ENCODE measurements around the gene SPATA3.

- no peak for TF ChIP-seq ATOH8 (CRISPR knock-in tag; IDR thresholded peaks at IDR 0.05; ENCODE audit: low read depth)
- no peak for TF ChIP-seq CTCF (IDR thresholded peaks at IDR 0.05)
- TF ChIP-seq KDM5A (IDR thresholded peaks at IDR 0.05): no peak
- no peak for TF ChIP-seq EHMT2 (IDR thresholded peaks at IDR 0.05; ENCODE audit: low read depth)
- TF ChIP-seq RAD21 (conservative IDR thresholded peaks at IDR 0.05 in 1 of 2, IDR thresholded peaks at IDR 0.05 in 1 of 2): no peak
- no peak for TF ChIP-seq HMGXB4 (CRISPR knock-in tag; IDR thresholded peaks at IDR 0.05; ENCODE audit: borderline replicate concordance)
- TF ChIP-seq GATA3 (IDR thresholded peaks at IDR 0.05; ENCODE audit: borderline replicate concordance): no peak
- TF ChIP-seq HOXA7 (CRISPR knock-in tag; IDR thresholded peaks at IDR 0.05): no peak
- no peak for TF ChIP-seq BCL3 (IDR thresholded peaks at IDR 0.05)
- TF ChIP-seq CHD2 (IDR thresholded peaks at IDR 0.05; ENCODE audit: low read length, partially characterized antibody): no peak
- TF ChIP-seq POLR2A (IDR thresholded peaks at IDR 0.05; ENCODE audit: low read length): no peak
These were observed 12.4 kb upstream of the SPATA3 start for GRCh38 chr2:230983566-230983965.
